ENCODE measurements around the gene MARVELD3. TPM values are rescaled to one million over a fixed set of nuclear protein-coding genes. Genes with fewer than 3 reads are reported as not detected.

MARVELD3 gene
- total RNA-seq, 1 donor from 2014 or later = 16.6 TPM

DNA sequence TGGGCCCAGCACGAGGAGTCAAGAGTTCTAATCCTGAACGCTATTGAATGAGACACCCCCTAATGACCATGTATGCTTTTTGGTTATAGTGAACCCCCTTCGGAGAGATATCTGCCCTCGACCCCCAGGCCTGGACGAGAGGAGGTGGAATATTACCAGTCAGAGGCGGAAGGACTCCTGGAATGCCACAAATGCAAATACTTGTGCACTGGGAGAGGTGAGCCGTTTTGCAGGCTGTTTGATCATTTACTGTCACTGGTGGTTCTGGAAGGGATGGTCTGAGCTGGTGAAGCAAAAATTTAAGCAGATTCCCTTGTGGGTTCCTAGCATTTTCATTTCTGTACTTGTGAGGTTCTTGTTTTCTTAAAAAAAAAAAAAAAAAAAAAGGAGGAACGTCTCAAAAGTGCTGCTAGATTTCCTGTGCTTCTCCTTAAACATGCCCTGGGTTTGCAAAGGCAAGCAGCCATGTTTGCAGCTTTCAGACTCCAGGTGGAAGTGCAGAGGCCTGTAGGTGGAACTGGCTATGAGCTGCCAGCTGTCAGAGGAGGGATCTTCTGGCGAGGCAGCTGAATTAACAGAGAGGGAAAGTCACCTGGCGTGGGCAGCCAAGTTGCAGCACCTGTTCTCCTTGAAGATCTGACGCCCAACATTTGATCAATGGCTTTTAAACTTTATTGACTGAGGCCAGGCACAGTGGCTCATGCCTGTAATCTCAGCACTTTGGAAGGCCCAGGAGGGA is 3.5 kb downstream of the MARVELD3 start:
- H3K4me3 ChIP-seq (ENCODE audit: low read depth, low read length) = no peak overlapping the region
- peaks cover 11% of the 10 kb centered on the region for H3K36me3 ChIP-seq (ENCODE audit: control insufficient read depth, insufficient read depth, low read length)
- no peaks in the 10 kb centered on the region for H3K27me3 ChIP-seq (ENCODE audit: control insufficient read depth, insufficient read depth, low read length)
- no peak for DNase-seq (ENCODE audit: low read depth)
- TF ChIP-seq, protein P1, sequence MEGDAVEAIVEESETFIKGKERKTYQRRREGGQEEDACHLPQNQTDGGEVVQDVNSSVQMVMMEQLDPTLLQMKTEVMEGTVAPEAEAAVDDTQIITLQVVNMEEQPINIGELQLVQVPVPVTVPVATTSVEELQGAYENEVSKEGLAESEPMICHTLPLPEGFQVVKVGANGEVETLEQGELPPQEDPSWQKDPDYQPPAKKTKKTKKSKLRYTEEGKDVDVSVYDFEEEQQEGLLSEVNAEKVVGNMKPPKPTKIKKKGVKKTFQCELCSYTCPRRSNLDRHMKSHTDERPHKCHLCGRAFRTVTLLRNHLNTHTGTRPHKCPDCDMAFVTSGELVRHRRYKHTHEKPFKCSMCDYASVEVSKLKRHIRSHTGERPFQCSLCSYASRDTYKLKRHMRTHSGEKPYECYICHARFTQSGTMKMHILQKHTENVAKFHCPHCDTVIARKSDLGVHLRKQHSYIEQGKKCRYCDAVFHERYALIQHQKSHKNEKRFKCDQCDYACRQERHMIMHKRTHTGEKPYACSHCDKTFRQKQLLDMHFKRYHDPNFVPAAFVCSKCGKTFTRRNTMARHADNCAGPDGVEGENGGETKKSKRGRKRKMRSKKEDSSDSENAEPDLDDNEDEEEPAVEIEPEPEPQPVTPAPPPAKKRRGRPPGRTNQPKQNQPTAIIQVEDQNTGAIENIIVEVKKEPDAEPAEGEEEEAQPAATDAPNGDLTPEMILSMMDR (IDR thresholded peaks at IDR 0.05; ENCODE audit: insufficient read depth, low read length, severe bottlenecking) = no peak
- no peak for FAIRE-seq

DNA sequence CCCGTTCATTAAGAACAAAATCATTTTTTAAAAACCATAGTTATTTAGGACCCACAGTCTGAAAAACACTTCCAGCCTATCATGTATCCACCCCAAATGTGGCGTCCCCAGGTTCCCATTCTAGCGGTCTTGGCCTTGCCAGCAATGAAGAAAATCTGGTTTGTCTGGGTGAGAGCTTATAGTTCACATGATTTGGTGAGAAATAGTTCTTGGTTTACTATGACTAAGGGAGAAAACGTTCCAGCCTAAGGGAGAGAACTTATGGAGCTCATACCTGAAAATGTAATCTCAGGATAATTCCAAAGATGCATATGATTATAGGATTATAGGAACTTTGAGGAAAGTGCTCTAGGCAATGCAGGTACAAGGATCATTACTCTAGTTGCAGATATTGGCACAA is 4.8 kb downstream of the MARVELD3 start:
- Histone ChIP-seq H3K4me3 (ENCODE audit: low read depth, low read length) (no peak overlapping the region), H3K36me3 (ENCODE audit: control insufficient read depth, insufficient read depth, low read length) (peaks cover 13% of the 10 kb centered on the region), H3K27me3 (ENCODE audit: control insufficient read depth, insufficient read depth, low read length) (no peaks in the 10 kb centered on the region)
- DNase-seq (ENCODE audit: low read depth) (peak; percentile 82), FAIRE-seq (no peak)
- TF ChIP-seq, protein P1 (IDR thresholded peaks at IDR 0.05; ENCODE audit: insufficient read depth, low read length, severe bottlenecking) = no peak

GRCh38 chr16:71631776-71632175 is 5.8 kb downstream of the MARVELD3 start:
- peaks cover 13% of the 10 kb centered on the region for H3K36me3 ChIP-seq (ENCODE audit: control insufficient read depth, insufficient read depth, low read length)
- DNase-seq (ENCODE audit: low read depth) (no peak), FAIRE-seq (no peak)
- TF ChIP-seq, protein P1 (IDR thresholded peaks at IDR 0.05; ENCODE audit: insufficient read depth, low read length, severe bottlenecking) = no peak
- no peaks in the 10 kb centered on the region for H3K27me3 ChIP-seq (ENCODE audit: control insufficient read depth, insufficient read depth, low read length)
- no peak overlapping the region for H3K4me3 ChIP-seq (ENCODE audit: low read depth, low read length)

- FAIRE-seq (no peak), DNase-seq (ENCODE audit: low read depth) (no peak)
- TF ChIP-seq, protein P1 (IDR thresholded peaks at IDR 0.05; ENCODE audit: insufficient read depth, low read length, severe bottlenecking) = no peak
- H3K27me3 ChIP-seq (ENCODE audit: control insufficient read depth, insufficient read depth, low read length) = no peaks in the 10 kb centered on the region
- peaks cover 6% of the 10 kb centered on the region for H3K36me3 ChIP-seq (ENCODE audit: control insufficient read depth, insufficient read depth, low read length)
- H3K4me3 ChIP-seq (ENCODE audit: low read depth, low read length) = no peak overlapping the region
These were observed 9.6 kb downstream of the MARVELD3 start for GRCh38 chr16:71635632-71636031.

- Histone ChIP-seq H3K4me3 (ENCODE audit: low read depth, low read length) (no peak overlapping the region), H3K36me3 (ENCODE audit: control insufficient read depth, insufficient read depth, low read length) (peaks cover 6% of the 10 kb centered on the region), H3K27me3 (ENCODE audit: control insufficient read depth, insufficient read depth, low read length) (no peaks in the 10 kb centered on the region)
- TF ChIP-seq, protein P1 (IDR thresholded peaks at IDR 0.05; ENCODE audit: insufficient read depth, low read length, severe bottlenecking) = no peak
- DNase-seq (ENCODE audit: low read depth) (no peak), FAIRE-seq (no peak)
These were observed 11.4 kb downstream of the MARVELD3 start for GRCh38 chr16:71637398-71637797.

DNA sequence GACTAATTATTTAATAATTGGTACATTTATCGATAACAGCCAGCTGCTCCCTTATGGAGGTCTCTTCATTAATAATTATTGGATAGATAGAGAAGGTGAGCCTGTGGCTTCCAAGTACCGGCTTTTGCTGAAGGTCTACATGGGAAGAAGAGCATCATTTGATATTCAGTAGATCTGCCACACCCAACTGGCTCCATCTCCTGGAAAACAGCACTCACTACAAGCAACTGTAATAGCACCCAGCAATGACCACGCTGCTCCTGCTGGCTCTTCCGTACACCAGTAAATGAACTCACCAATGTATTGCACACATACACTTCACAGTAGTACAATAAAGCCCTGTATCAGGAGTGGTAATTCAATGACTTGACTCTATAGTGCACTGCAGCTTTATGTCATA is 19.5 kb downstream of the MARVELD3 start:
- peak; percentile 46 for DNase-seq (ENCODE audit: low read depth)
- no peak overlapping the region for H3K4me3 ChIP-seq (ENCODE audit: low read depth, low read length)
- no peak for FAIRE-seq

More for the DNA sequence above, 19.5 kb downstream of the MARVELD3 start:
- H3K27me3 ChIP-seq (ENCODE audit: control insufficient read depth, insufficient read depth, low read length) = no peaks in the 10 kb centered on the region
- H3K36me3 ChIP-seq (ENCODE audit: control insufficient read depth, insufficient read depth, low read length) = peaks cover 7% of the 10 kb centered on the region
- TF ChIP-seq, protein P1 (IDR thresholded peaks at IDR 0.05; ENCODE audit: insufficient read depth, low read length, severe bottlenecking) = peak; percentile 59
